Activated T-cell treated with anti-CD3 and anti-CD28 coated beads, Interleukin-2, amount 50 U/mL, for 24 hours (primary cell): ENCODE results near the gene SELENOK.
"Not testable (repeated sequence)": the region's sequence is repeated elsewhere in the genome, so short reads cannot be mapped to it uniquely, and the experiment has no call there.

Source experiments
- DNase-seq: peaks from one replicate; pipeline ENCODE4 v3.0.0-alpha.2; 2020
- H3K27ac Mint-ChIP-seq: 2 replicates; pipeline ENCODE4 v1.8.0; 2020; ENCODE audit warnings: mild to moderate bottlenecking, mixed read lengths
- H3K27me3 Mint-ChIP-seq: 2 replicates; pipeline ENCODE4 v1.8.0; 2020; ENCODE audit warnings: mixed read lengths
- H3K36me3 Mint-ChIP-seq: 2 replicates; pipeline ENCODE4 v1.8.0; 2020; ENCODE audit warnings: low read depth, mixed read lengths
- H3K4me1 Mint-ChIP-seq: 2 replicates; pipeline ENCODE4 v1.8.0; 2020; ENCODE audit warnings: low read depth, mixed read lengths
- H3K4me3 Mint-ChIP-seq: 2 replicates; pipeline ENCODE4 v1.8.0; 2020; ENCODE audit warnings: mild to moderate bottlenecking, moderate library complexity, mixed read lengths
- H3K9me3 Mint-ChIP-seq: 2 replicates; pipeline ENCODE4 v1.8.0; 2020; ENCODE audit warnings: mixed read lengths

The SELENOK gene

GRCh38 chr3:53891497-53892285 is at the start of gene SELENOK:
TSS of gene SELENOK (minus strand) at chr3:53891859.
- H3K4me1 Mint-ChIP-seq, result peaks cover 55% of the 10 kb centered on the region

GRCh38 chr3:53941184-53941583 is 49.5 kb upstream of the SELENOK start:
- peaks cover 43% of the 10 kb centered on the region for H3K27me3 Mint-ChIP-seq
- no peaks in the 10 kb centered on the region for H3K4me1 Mint-ChIP-seq
- no peak overlapping the region for H3K27ac Mint-ChIP-seq
- no peak overlapping the region for H3K4me3 Mint-ChIP-seq
- DNase-seq, result no peak
- peaks cover 8% of the 10 kb centered on the region for H3K9me3 Mint-ChIP-seq
- no peaks in the 10 kb centered on the region for H3K36me3 Mint-ChIP-seq

More at GRCh38 chr3:53891497-53892285, at the start of gene SELENOK:
- Mint-ChIP-seq H3K36me3 (peaks cover 50% of the 10 kb centered on the region), H3K9me3 (no peaks in the 10 kb centered on the region), H3K27ac (peak within 1 kb of the TSS; percentile 98), H3K4me3 (peak within 1 kb of the TSS; percentile 91), H3K27me3 (no peaks in the 10 kb centered on the region)
- DNase-seq, result peak; percentile 96

GRCh38 chr3:53940623-53941022 is 49.0 kb upstream of the SELENOK start:
- no peaks in the 10 kb centered on the region for H3K4me1 Mint-ChIP-seq
- peaks cover 43% of the 10 kb centered on the region for H3K27me3 Mint-ChIP-seq
- no peak overlapping the region for H3K27ac Mint-ChIP-seq
- DNase-seq, result no peak
- no peaks in the 10 kb centered on the region for H3K36me3 Mint-ChIP-seq
- H3K9me3 Mint-ChIP-seq, result peaks cover 4% of the 10 kb centered on the region
- H3K4me3 Mint-ChIP-seq, result no peak overlapping the region

- H3K4me1 Mint-ChIP-seq, result no peaks in the 10 kb centered on the region
- peaks cover 6% of the 10 kb centered on the region for H3K9me3 Mint-ChIP-seq
- no peak for DNase-seq
- H3K4me3 Mint-ChIP-seq, result no peak overlapping the region
- H3K27me3 Mint-ChIP-seq, result peaks cover 43% of the 10 kb centered on the region
- no peak overlapping the region for H3K27ac Mint-ChIP-seq
- no peaks in the 10 kb centered on the region for H3K36me3 Mint-ChIP-seq
Observed at GRCh38 chr3:53939813-53940212, 48.2 kb upstream of the SELENOK start.

- Mint-ChIP-seq H3K9me3 (peaks cover 6% of the 10 kb centered on the region), H3K27me3 (peaks cover 48% of the 10 kb centered on the region), H3K4me3 (no peak overlapping the region), H3K27ac (no peak overlapping the region), H3K4me1 (no peaks in the 10 kb centered on the region), H3K36me3 (no peaks in the 10 kb centered on the region)
- DNase-seq, result no peak
Observed at GRCh38 chr3:53939086-53939582, 47.5 kb upstream of the SELENOK start.

- no peaks in the 10 kb centered on the region for H3K4me1 Mint-ChIP-seq
- H3K4me3 Mint-ChIP-seq, result no peak overlapping the region
- H3K9me3 Mint-ChIP-seq, result peaks cover 6% of the 10 kb centered on the region
- no peak for DNase-seq
- no peak overlapping the region for H3K27ac Mint-ChIP-seq
- H3K27me3 Mint-ChIP-seq, result peaks cover 50% of the 10 kb centered on the region
- no peaks in the 10 kb centered on the region for H3K36me3 Mint-ChIP-seq
Observed at GRCh38 chr3:53938645-53939044, 47.0 kb upstream of the SELENOK start.

GRCh38 chr3:53936347-53936746 is 44.7 kb upstream of the SELENOK start:
- H3K27ac Mint-ChIP-seq, result no peak overlapping the region
- DNase-seq, result no peak
- no peak overlapping the region for H3K4me3 Mint-ChIP-seq
- peaks cover 42% of the 10 kb centered on the region for H3K27me3 Mint-ChIP-seq
- H3K4me1 Mint-ChIP-seq, result no peaks in the 10 kb centered on the region
- H3K9me3 Mint-ChIP-seq, result peaks cover 6% of the 10 kb centered on the region
- no peaks in the 10 kb centered on the region for H3K36me3 Mint-ChIP-seq

DNA sequence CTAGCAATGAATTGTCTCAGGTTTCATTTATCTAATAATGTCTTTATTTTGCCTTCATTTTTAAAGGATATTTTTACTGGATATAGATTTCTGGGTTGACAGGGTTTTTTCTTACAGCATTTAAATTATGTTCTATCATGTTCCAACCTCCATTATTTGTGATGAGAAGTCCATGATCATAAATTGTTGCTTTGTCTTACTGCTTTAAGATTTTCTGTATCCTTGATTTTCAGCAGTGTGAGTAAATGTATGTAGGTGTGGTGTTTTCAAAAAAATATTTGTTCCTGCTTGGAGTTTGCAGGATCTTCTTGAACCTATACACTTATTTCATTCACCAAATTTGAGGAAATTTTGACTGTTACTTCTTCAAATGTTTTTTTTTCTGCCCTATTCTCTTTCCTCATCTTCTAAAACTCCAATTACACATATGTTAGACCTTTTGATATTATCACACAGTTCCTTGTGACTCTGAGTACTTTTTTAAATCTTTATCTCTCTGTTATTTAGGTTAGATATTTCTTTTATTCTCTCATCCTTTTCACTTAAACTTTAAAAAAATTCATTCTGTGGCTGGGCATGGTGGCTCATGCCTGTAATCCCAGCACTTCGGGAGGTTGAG is 43.7 kb upstream of the SELENOK start:
- no peak overlapping the region for H3K27ac Mint-ChIP-seq
- no peaks in the 10 kb centered on the region for H3K4me1 Mint-ChIP-seq
- DNase-seq, result no peak
- H3K9me3 Mint-ChIP-seq, result peaks cover 6% of the 10 kb centered on the region
- H3K27me3 Mint-ChIP-seq, result peaks cover 43% of the 10 kb centered on the region
- H3K4me3 Mint-ChIP-seq, result no peak overlapping the region
- H3K36me3 Mint-ChIP-seq, result no peaks in the 10 kb centered on the region

DNA sequence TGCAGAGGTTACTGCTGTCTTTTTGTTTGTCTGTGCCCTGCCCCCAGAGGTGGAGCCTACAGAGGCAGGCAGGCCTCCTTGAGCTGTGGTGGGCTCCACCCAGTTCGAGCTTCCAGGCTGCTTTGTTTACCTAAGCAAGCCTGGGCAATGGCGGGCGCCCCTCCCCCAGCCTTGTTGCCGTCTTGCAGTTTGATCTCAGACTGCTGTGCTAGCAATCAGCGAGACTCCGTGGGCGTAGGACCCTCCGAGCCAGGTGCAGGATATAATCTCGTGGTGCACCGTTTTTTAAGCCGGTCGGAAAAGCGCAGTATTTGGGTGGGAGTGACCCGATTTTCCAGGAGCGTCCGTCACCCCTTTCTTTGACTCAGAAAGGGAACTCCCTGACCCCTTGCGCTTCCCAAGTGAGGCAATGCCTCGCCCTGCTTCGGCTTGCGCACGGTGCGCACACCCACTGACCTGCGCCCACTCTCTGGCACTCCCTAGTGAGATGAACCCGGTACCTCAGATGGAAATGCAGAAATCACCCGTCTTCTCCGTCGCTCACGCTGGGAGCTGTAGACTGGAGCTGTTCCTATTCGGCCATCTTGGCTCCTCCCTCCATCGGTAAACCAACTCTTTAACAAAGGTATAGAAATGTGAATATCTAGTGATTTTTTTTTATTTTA is 35.7 kb upstream of the SELENOK start:
- not testable (repeated sequence) for H3K27ac Mint-ChIP-seq, H3K4me1 Mint-ChIP-seq, DNase-seq, H3K4me3 Mint-ChIP-seq, H3K36me3 Mint-ChIP-seq, H3K9me3 Mint-ChIP-seq
- H3K27me3 Mint-ChIP-seq, result peaks cover 25% of the 10 kb centered on the region

DNA sequence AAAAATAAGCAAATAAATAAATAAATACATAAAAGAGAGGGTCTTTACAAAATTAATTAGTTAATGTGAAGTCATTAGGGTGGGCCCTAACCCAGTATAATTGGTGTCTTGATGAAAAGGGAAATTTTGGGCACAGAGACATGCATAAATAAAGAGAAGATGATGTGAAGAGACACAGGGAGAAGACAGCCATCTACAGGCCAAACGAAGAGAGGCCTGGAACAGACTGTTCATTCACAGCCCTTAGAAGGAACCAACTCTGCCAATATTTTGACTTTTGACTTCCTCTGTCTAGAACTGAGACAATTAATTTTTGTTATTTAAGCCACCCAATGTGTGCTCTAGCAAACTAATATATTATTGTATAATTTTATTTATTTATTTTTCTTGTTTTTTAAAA is 29.6 kb upstream of the SELENOK start:
- H3K27me3 Mint-ChIP-seq, result peaks cover 28% of the 10 kb centered on the region
- no peaks in the 10 kb centered on the region for H3K9me3 Mint-ChIP-seq
- H3K4me1 Mint-ChIP-seq, result no peaks in the 10 kb centered on the region
- DNase-seq, result no peak
- no peak overlapping the region for H3K4me3 Mint-ChIP-seq
- no peak overlapping the region for H3K27ac Mint-ChIP-seq
- H3K36me3 Mint-ChIP-seq, result no peaks in the 10 kb centered on the region

GRCh38 chr3:53919741-53920140 is 28.1 kb upstream of the SELENOK start:
- no peak for DNase-seq
- H3K27me3 Mint-ChIP-seq, result peaks cover 34% of the 10 kb centered on the region
- H3K4me3 Mint-ChIP-seq, result no peak overlapping the region
- no peaks in the 10 kb centered on the region for H3K36me3 Mint-ChIP-seq
- H3K4me1 Mint-ChIP-seq, result no peaks in the 10 kb centered on the region
- H3K27ac Mint-ChIP-seq, result no peak overlapping the region
- no peaks in the 10 kb centered on the region for H3K9me3 Mint-ChIP-seq

DNA sequence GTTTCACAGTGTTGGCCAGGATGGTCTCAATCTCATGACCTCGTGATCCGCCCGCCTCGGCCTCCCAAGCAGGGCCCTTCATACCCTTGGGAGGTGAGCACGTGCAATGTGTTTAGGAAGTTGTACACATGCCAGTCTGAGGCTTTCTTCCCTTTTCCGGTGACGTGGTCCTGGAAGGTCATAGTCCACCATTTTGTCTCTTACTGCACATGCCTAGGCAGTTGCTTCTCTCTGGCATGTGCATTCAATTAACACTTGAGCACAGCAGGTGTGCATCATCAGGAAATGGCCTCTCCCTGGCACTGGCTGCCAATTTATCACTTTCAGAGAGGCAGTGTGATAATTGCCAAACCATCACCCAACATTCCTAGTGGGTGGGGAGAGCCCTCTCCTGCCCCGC is 21.7 kb upstream of the SELENOK start:
- H3K4me1 Mint-ChIP-seq, result no peaks in the 10 kb centered on the region
- peaks cover 58% of the 10 kb centered on the region for H3K27me3 Mint-ChIP-seq
- no peak overlapping the region for H3K4me3 Mint-ChIP-seq
- H3K36me3 Mint-ChIP-seq, result no peaks in the 10 kb centered on the region
- H3K9me3 Mint-ChIP-seq, result no peaks in the 10 kb centered on the region
- H3K27ac Mint-ChIP-seq, result no peak overlapping the region
- DNase-seq, result no peak

- Mint-ChIP-seq H3K27ac (no peak overlapping the region), H3K27me3 (peaks cover 52% of the 10 kb centered on the region), H3K4me1 (no peaks in the 10 kb centered on the region)
Observed at GRCh38 chr3:53902711-53903110, 11.1 kb upstream of the SELENOK start.

GRCh38 chr3:53902067-53902466 is 10.4 kb upstream of the SELENOK start:
- no peak overlapping the region for H3K27ac Mint-ChIP-seq
- peaks cover 57% of the 10 kb centered on the region for H3K27me3 Mint-ChIP-seq
- no peaks in the 10 kb centered on the region for H3K36me3 Mint-ChIP-seq
- peaks cover 2% of the 10 kb centered on the region for H3K9me3 Mint-ChIP-seq
- no peak overlapping the region for H3K4me3 Mint-ChIP-seq
- no peak for DNase-seq
- H3K4me1 Mint-ChIP-seq, result no peaks in the 10 kb centered on the region

More at GRCh38 chr3:53902711-53903110, 11.1 kb upstream of the SELENOK start:
- Mint-ChIP-seq H3K36me3 (no peaks in the 10 kb centered on the region), H3K4me3 (no peak overlapping the region), H3K9me3 (peaks cover 2% of the 10 kb centered on the region)
- DNase-seq, result no peak
